Measurements from ENCODE around the gene SLC9A9.
"Not testable (repeated sequence)": the region's sequence is repeated elsewhere in the genome, so short reads cannot be mapped to it uniquely, and the experiment has no call there.

The SLC9A9 gene

DNA sequence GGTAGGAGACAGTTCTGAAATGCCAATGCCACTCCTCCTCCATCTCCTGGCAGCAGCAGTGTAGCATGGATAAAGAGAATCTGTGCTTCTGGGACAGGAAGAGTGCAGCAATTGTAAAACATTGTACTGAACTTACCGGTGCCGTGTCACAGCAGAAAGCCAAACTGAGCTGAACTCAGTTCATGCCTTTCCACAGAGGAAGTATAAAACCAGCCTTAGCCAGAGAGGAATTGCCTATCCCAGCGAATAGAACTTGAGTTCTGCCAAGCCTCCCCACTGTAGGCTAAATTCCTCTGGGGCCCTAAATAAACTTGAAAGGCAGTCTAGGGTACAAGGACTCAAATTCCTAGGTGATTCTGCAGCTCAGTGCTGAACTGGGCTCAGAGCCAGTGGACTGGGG is 148.8 kb downstream of the SLC9A9 start:
- ATAC-seq: no peak
- TF ChIP-seq, protein P1, sequence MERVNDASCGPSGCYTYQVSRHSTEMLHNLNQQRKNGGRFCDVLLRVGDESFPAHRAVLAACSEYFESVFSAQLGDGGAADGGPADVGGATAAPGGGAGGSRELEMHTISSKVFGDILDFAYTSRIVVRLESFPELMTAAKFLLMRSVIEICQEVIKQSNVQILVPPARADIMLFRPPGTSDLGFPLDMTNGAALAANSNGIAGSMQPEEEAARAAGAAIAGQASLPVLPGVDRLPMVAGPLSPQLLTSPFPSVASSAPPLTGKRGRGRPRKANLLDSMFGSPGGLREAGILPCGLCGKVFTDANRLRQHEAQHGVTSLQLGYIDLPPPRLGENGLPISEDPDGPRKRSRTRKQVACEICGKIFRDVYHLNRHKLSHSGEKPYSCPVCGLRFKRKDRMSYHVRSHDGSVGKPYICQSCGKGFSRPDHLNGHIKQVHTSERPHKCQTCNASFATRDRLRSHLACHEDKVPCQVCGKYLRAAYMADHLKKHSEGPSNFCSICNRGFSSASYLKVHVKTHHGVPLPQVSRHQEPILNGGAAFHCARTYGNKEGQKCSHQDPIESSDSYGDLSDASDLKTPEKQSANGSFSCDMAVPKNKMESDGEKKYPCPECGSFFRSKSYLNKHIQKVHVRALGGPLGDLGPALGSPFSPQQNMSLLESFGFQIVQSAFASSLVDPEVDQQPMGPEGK (CRISPR knock-in tag; IDR thresholded peaks at IDR 0.05; ENCODE audit: borderline replicate concordance): no peak
- TF ChIP-seq, protein P2, sequence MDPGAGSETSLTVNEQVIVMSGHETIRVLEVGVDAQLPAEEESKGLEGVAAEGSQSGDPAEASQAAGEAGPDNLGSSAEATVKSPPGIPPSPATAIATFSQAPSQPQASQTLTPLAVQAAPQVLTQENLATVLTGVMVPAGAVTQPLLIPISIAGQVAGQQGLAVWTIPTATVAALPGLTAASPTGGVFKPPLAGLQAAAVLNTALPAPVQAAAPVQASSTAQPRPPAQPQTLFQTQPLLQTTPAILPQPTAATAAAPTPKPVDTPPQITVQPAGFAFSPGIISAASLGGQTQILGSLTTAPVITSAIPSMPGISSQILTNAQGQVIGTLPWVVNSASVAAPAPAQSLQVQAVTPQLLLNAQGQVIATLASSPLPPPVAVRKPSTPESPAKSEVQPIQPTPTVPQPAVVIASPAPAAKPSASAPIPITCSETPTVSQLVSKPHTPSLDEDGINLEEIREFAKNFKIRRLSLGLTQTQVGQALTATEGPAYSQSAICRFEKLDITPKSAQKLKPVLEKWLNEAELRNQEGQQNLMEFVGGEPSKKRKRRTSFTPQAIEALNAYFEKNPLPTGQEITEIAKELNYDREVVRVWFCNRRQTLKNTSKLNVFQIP (CRISPR knock-in tag; IDR thresholded peaks at IDR 0.05; ENCODE audit: borderline replicate concordance, low read depth): no peak
- no peak for TF ChIP-seq ZNF565 (CRISPR knock-in tag; conservative IDR thresholded peaks at IDR 0.05; ENCODE audit: low read depth)

DNA sequence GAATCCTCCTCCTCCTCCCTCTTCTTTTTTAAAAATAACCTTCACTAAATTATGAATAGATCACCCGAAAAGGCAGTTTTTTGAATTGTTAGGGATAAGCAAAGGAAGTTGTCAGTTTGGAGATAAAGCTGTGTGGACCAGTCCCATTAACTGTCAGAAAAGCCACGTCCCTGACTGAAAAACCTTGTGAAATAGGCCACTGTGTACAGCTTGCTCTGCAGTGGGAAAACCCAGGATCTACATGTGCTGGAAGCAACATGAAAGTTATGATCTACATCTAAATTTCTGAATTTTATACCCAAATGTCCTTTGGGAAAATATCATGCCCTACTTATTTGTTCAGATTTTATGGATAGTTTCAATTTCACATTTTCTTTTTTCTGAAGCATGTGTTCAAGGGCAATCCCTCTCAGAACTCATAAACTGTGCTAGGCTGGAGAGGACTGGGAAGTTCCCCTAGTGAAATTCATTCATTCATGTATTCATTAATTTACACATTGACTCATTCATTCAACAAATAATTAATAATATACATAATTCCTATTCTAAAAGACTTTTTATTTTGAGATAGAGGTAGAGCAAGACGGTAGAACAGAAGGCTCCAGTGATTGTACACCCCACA is 149.5 kb downstream of the SLC9A9 start:
- no peak for ATAC-seq
- TF ChIP-seq PPARA (CRISPR knock-in tag; IDR thresholded peaks at IDR 0.05; ENCODE audit: borderline replicate concordance): no peak
- no peak for TF ChIP-seq ZC3H10 (CRISPR knock-in tag; IDR thresholded peaks at IDR 0.05)
- no peak for TF ChIP-seq BACH2 (CRISPR knock-in tag; IDR thresholded peaks at IDR 0.05; ENCODE audit: borderline replicate concordance)
- TF ChIP-seq, protein P3, sequence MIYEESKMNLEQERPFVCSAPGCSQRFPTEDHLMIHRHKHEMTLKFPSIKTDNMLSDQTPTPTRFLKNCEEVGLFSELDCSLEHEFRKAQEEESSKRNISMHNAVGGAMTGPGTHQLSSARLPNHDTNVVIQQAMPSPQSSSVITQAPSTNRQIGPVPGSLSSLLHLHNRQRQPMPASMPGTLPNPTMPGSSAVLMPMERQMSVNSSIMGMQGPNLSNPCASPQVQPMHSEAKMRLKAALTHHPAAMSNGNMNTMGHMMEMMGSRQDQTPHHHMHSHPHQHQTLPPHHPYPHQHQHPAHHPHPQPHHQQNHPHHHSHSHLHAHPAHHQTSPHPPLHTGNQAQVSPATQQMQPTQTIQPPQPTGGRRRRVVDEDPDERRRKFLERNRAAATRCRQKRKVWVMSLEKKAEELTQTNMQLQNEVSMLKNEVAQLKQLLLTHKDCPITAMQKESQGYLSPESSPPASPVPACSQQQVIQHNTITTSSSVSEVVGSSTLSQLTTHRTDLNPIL (CRISPR knock-in tag; IDR thresholded peaks at IDR 0.05; ENCODE audit: low read depth): no peak
- TF ChIP-seq SNAI2 (CRISPR knock-in tag; IDR thresholded peaks at IDR 0.05): no peak

DNA sequence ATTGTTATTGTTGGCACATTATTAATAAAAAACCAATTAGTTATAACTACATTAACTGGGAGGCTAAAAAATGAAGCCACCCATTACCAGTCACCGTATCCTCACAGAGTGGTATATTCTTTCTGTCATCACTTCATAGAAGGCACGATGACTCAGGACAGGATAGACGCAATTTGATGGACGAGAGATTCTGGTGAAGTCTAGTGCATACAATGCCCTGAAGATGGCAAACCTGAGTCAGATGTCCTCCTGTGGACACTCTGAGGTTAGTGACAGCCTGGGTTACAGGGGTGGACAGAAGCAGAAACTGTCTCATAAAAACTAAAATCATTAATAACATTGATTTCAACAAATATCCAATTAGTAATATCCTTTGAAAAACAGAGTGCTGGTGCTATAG is 150.3 kb downstream of the SLC9A9 start:
- TF ChIP-seq, protein P4, sequence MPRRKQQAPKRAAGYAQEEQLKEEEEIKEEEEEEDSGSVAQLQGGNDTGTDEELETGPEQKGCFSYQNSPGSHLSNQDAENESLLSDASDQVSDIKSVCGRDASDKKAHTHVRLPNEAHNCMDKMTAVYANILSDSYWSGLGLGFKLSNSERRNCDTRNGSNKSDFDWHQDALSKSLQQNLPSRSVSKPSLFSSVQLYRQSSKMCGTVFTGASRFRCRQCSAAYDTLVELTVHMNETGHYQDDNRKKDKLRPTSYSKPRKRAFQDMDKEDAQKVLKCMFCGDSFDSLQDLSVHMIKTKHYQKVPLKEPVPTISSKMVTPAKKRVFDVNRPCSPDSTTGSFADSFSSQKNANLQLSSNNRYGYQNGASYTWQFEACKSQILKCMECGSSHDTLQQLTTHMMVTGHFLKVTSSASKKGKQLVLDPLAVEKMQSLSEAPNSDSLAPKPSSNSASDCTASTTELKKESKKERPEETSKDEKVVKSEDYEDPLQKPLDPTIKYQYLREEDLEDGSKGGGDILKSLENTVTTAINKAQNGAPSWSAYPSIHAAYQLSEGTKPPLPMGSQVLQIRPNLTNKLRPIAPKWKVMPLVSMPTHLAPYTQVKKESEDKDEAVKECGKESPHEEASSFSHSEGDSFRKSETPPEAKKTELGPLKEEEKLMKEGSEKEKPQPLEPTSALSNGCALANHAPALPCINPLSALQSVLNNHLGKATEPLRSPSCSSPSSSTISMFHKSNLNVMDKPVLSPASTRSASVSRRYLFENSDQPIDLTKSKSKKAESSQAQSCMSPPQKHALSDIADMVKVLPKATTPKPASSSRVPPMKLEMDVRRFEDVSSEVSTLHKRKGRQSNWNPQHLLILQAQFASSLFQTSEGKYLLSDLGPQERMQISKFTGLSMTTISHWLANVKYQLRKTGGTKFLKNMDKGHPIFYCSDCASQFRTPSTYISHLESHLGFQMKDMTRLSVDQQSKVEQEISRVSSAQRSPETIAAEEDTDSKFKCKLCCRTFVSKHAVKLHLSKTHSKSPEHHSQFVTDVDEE (CRISPR knock-in tag; IDR thresholded peaks at IDR 0.05): no peak
- TF ChIP-seq ZNF70 (CRISPR knock-in tag; IDR thresholded peaks at IDR 0.05): no peak
- no peak for TF ChIP-seq TOX (CRISPR knock-in tag; IDR thresholded peaks at IDR 0.05; ENCODE audit: borderline replicate concordance)
- no peak for TF ChIP-seq RARB (CRISPR knock-in tag; IDR thresholded peaks at IDR 0.05)
- no peak for TF ChIP-seq GLIS3 (CRISPR knock-in tag; IDR thresholded peaks at IDR 0.05)
- TF ChIP-seq CSDC2 (CRISPR knock-in tag; IDR thresholded peaks at IDR 0.05): no peak
- TF ChIP-seq PPARA (CRISPR knock-in tag; IDR thresholded peaks at IDR 0.05; ENCODE audit: borderline replicate concordance): no peak
- no peak for TF ChIP-seq ARNTL (CRISPR knock-in tag; IDR thresholded peaks at IDR 0.05; ENCODE audit: borderline replicate concordance, low read depth)
- no peak for ATAC-seq

DNA sequence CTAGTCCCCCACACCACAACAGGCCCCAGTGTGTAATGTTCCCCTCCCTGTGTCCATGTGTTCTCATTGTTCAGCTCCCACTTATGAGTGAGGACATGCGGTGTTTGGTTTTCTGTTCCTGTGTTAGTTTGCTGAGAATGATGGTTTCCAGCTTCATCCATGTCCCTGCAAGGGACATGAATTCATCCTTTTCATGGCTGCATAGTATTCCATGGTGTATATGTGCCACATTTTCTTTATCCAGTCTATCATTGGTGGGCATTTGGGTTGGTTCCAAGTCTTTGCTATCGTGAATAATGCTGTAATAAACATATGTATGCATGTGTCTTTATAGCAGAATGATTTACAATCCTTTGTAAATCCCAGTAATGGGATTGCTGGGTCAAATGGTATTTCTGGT is 152.9 kb downstream of the SLC9A9 start:
- not testable (repeated sequence) for ATAC-seq

DNA sequence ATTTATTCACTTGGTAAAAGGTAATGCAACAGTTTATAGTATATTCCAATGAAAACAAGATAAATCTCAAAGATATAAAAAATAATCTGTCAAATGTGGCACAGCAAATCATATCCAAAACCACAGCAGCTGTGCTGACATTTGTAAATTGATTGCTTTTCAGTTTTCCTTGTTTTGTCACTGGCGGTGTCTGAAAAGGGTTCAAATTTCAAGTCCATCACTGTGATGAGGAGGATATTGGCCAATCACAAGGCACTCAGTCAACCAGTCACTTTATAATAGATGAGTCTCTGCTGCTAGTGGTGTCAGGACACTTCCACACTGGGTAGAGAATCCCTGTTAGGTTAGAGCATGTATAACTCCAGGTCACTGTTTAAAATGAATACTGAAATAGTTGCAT is 154.8 kb downstream of the SLC9A9 start:
- no peak for ATAC-seq
- TF ChIP-seq, protein P2 (CRISPR knock-in tag; IDR thresholded peaks at IDR 0.05; ENCODE audit: borderline replicate concordance, low read depth): no peak
- TF ChIP-seq ZNF8 (CRISPR knock-in tag; IDR thresholded peaks at IDR 0.05) (no peak), ESRRG (CRISPR knock-in tag; IDR thresholded peaks at IDR 0.05) (no peak), ZFP3 (CRISPR knock-in tag; IDR thresholded peaks at IDR 0.05) (no peak), RARB (CRISPR knock-in tag; IDR thresholded peaks at IDR 0.05) (no peak), SNAI2 (CRISPR knock-in tag; IDR thresholded peaks at IDR 0.05) (no peak), ISL1 (CRISPR knock-in tag; IDR thresholded peaks at IDR 0.05) (no peak)
- TF ChIP-seq, protein P1 (CRISPR knock-in tag; IDR thresholded peaks at IDR 0.05; ENCODE audit: borderline replicate concordance): no peak
- TF ChIP-seq, protein P5, sequence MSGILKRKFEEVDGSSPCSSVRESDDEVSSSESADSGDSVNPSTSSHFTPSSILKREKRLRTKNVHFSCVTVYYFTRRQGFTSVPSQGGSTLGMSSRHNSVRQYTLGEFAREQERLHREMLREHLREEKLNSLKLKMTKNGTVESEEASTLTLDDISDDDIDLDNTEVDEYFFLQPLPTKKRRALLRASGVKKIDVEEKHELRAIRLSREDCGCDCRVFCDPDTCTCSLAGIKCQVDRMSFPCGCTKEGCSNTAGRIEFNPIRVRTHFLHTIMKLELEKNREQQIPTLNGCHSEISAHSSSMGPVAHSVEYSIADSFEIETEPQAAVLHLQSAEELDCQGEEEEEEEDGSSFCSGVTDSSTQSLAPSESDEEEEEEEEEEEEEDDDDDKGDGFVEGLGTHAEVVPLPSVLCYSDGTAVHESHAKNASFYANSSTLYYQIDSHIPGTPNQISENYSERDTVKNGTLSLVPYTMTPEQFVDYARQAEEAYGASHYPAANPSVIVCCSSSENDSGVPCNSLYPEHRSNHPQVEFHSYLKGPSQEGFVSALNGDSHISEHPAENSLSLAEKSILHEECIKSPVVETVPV (CRISPR knock-in tag; IDR thresholded peaks at IDR 0.05): no peak
